Activated naive CD4-positive, alpha-beta T cell treated with anti-CD3 and anti-CD28 coated beads for 36 hours (primary cell): Measurements from ENCODE around the gene LMOD2. TPM values are rescaled to one million over a fixed set of nuclear protein-coding genes. Genes with fewer than 3 reads are reported as not detected.

ENCODE experiments used
- CTCF ChIA-PET: fragments of 350-600 bp; sonication (Branson Sonifier 250); formaldehyde crosslinking; loops from one replicate; lab custom pipeline; 2021; ENCODE audit warnings: antibody characterized with exemption; lab: Charles Lee
- DNase-seq: peaks from one replicate; pipeline ENCODE4 v3.0.0-alpha.2; 2020
- H3K27ac Mint-ChIP-seq: one replicate; pipeline ENCODE4 v1.8.0; 2021; ENCODE audit warnings: mild to moderate bottlenecking, mixed read lengths
- H3K27me3 Mint-ChIP-seq: one replicate; pipeline ENCODE4 v1.8.0; 2021; ENCODE audit warnings: low read depth, mixed read lengths
- H3K36me3 Mint-ChIP-seq: one replicate; pipeline ENCODE4 v1.8.0; 2021; ENCODE audit warnings: low read depth, mixed read lengths
- H3K4me1 Mint-ChIP-seq: one replicate; pipeline ENCODE4 v1.8.0; 2021; ENCODE audit warnings: low read depth, mixed read lengths
- H3K4me3 Mint-ChIP-seq: one replicate; pipeline ENCODE4 v1.8.0; 2021; ENCODE audit warnings: mild to moderate bottlenecking, moderate library complexity, mixed read lengths
- H3K9me3 Mint-ChIP-seq: one replicate; pipeline ENCODE4 v1.8.0; 2021; ENCODE audit warnings: mixed read lengths
- intact Hi-C: fragments of 100-400 bp; cut with micrococcal nuclease; formaldehyde crosslinking; loops from one replicate; pipeline ENCODE4 v1.15.1; 2023
- total RNA-seq, 2 experiments: library from RNA; stranded (reverse); gene quantifications; one replicate each; pipeline ENCODE4 v1.2.3, GENCODE V29; 2021

The LMOD2 gene
- total RNA-seq, 2 experiments from 2014 or later: not detected

- CTCF ChIA-PET: no interaction called here
- intact Hi-C loops: no loop called here
- H3K27me3 Mint-ChIP-seq: peaks cover 3% of the 10 kb centered on the region
- no peaks in the 10 kb centered on the region for H3K36me3 Mint-ChIP-seq
- no peak overlapping the region for H3K4me3 Mint-ChIP-seq
- H3K4me1 Mint-ChIP-seq: no peaks in the 10 kb centered on the region
- no peak overlapping the region for H3K27ac Mint-ChIP-seq
- no peaks in the 10 kb centered on the region for H3K9me3 Mint-ChIP-seq
- DNase-seq: no peak
Observed at GRCh38 chr7:123643495-123644441, 11.9 kb upstream of the LMOD2 start.

GRCh38 chr7:123645516-123645915 is 10.2 kb upstream of the LMOD2 start:
- Mint-ChIP-seq H3K9me3 (no peaks in the 10 kb centered on the region), H3K4me1 (no peaks in the 10 kb centered on the region), H3K4me3 (no peak overlapping the region), H3K27me3 (peaks cover 3% of the 10 kb centered on the region), H3K36me3 (no peaks in the 10 kb centered on the region), H3K27ac (no peak overlapping the region)
- DNase-seq: no peak
- intact Hi-C loops: no loop called here
- CTCF ChIA-PET: interaction anchor here (0.6 kb wide), 2 partner anchors 63 to 974 kb away, joined by 3 to 4 read pairs; no protein-coding TSS in a partner anchor

GRCh38 chr7:123647106-123647730 is 8.4 kb upstream of the LMOD2 start:
- Mint-ChIP-seq H3K27ac (no peak overlapping the region), H3K9me3 (no peaks in the 10 kb centered on the region), H3K4me3 (no peak overlapping the region), H3K27me3 (peaks cover 2% of the 10 kb centered on the region), H3K36me3 (no peaks in the 10 kb centered on the region), H3K4me1 (no peaks in the 10 kb centered on the region)
- CTCF ChIA-PET: no interaction called here
- DNase-seq: no peak
- intact Hi-C loops: no loop called here

- H3K4me3 Mint-ChIP-seq: no peak overlapping the region
- H3K4me1 Mint-ChIP-seq: no peaks in the 10 kb centered on the region
- no peak for DNase-seq
- no peak overlapping the region for H3K27ac Mint-ChIP-seq
- H3K27me3 Mint-ChIP-seq: peaks cover 4% of the 10 kb centered on the region
- no peaks in the 10 kb centered on the region for H3K36me3 Mint-ChIP-seq
- intact Hi-C loops: no loop called here
- H3K9me3 Mint-ChIP-seq: no peaks in the 10 kb centered on the region
- CTCF ChIA-PET: interaction anchor here (1.2 kb wide), 1 partner anchor 215 kb away, joined by 3 read pairs; no protein-coding TSS in a partner anchor
Observed at GRCh38 chr7:123649964-123650363, 5.7 kb upstream of the LMOD2 start.

- Mint-ChIP-seq H3K4me1 (no peaks in the 10 kb centered on the region), H3K36me3 (no peaks in the 10 kb centered on the region)
- CTCF ChIA-PET: no interaction called here
Observed at GRCh38 chr7:123650595-123650994, 5.1 kb upstream of the LMOD2 start.

GRCh38 chr7:123652406-123652805 is 3.3 kb upstream of the LMOD2 start:
- CTCF ChIA-PET: interaction anchor here (0.8 kb wide), 1 partner anchor 28 kb away, joined by 3 read pairs; no protein-coding TSS in a partner anchor
- Mint-ChIP-seq H3K36me3 (no peaks in the 10 kb centered on the region), H3K9me3 (no peaks in the 10 kb centered on the region), H3K27me3 (peaks cover 4% of the 10 kb centered on the region), H3K4me3 (no peak overlapping the region), H3K4me1 (no peaks in the 10 kb centered on the region), H3K27ac (no peak overlapping the region)
- DNase-seq: no peak
- intact Hi-C loops: no loop called here

More at GRCh38 chr7:123650595-123650994, 5.1 kb upstream of the LMOD2 start:
- intact Hi-C loops: no loop called here
- H3K9me3 Mint-ChIP-seq: no peaks in the 10 kb centered on the region
- H3K27me3 Mint-ChIP-seq: peaks cover 4% of the 10 kb centered on the region
- H3K4me3 Mint-ChIP-seq: no peak overlapping the region
- no peak overlapping the region for H3K27ac Mint-ChIP-seq
- DNase-seq: no peak

- intact Hi-C loops: no loop called here
- H3K4me1 Mint-ChIP-seq: no peaks in the 10 kb centered on the region
- no peak for DNase-seq
- no peak overlapping the region for H3K27ac Mint-ChIP-seq
- no peak overlapping the region for H3K4me3 Mint-ChIP-seq
- peaks cover 4% of the 10 kb centered on the region for H3K27me3 Mint-ChIP-seq
- CTCF ChIA-PET: interaction anchor here (0.7 to 0.8 kb wide), 2 partner anchors 29 to 1609 kb away, joined by 3 read pairs; no protein-coding TSS in a partner anchor
- H3K36me3 Mint-ChIP-seq: no peaks in the 10 kb centered on the region
- no peaks in the 10 kb centered on the region for H3K9me3 Mint-ChIP-seq
Observed at GRCh38 chr7:123653162-123653561, 2.5 kb upstream of the LMOD2 start.

- Mint-ChIP-seq H3K4me1 (no peaks in the 10 kb centered on the region), H3K36me3 (no peaks in the 10 kb centered on the region), H3K4me3 (no peak overlapping the region), H3K9me3 (no peaks in the 10 kb centered on the region), H3K27me3 (peaks cover 4% of the 10 kb centered on the region), H3K27ac (no peak overlapping the region)
- CTCF ChIA-PET: interaction anchor here (0.5 kb wide), 1 partner anchor 23 kb away, joined by 3 read pairs; no protein-coding TSS in a partner anchor
- no peak for DNase-seq
- intact Hi-C loops: no loop called here
Observed at GRCh38 chr7:123656544-123657303, 1.1 kb downstream of the LMOD2 start.

GRCh38 chr7:123657304-123657685 is 1.6 kb downstream of the LMOD2 start:
- H3K36me3 Mint-ChIP-seq: no peaks in the 10 kb centered on the region
- H3K4me3 Mint-ChIP-seq: no peak overlapping the region
- H3K27me3 Mint-ChIP-seq: peaks cover 3% of the 10 kb centered on the region
- no peak overlapping the region for H3K27ac Mint-ChIP-seq
- CTCF ChIA-PET: interaction anchor here (0.5 kb wide), 1 partner anchor 23 kb away, joined by 3 read pairs; no protein-coding TSS in a partner anchor
- DNase-seq: no peak
- no peaks in the 10 kb centered on the region for H3K4me1 Mint-ChIP-seq
- H3K9me3 Mint-ChIP-seq: no peaks in the 10 kb centered on the region
- intact Hi-C loops: no loop called here

GRCh38 chr7:123658023-123658422 is 2.4 kb downstream of the LMOD2 start:
- Mint-ChIP-seq H3K4me1 (no peaks in the 10 kb centered on the region), H3K27ac (no peak overlapping the region), H3K27me3 (peaks cover 6% of the 10 kb centered on the region), H3K36me3 (no peaks in the 10 kb centered on the region), H3K9me3 (no peaks in the 10 kb centered on the region), H3K4me3 (no peak overlapping the region)
- no peak for DNase-seq
- intact Hi-C loops: no loop called here
- CTCF ChIA-PET: no interaction called here

GRCh38 chr7:123660514-123661354 is 5.1 kb downstream of the LMOD2 start:
- no peak overlapping the region for H3K4me3 Mint-ChIP-seq
- no peak for DNase-seq
- CTCF ChIA-PET: interaction anchor here (1.4 kb wide), 1 partner anchor 37 kb away, joined by 3 read pairs; no protein-coding TSS in a partner anchor
- intact Hi-C loops: no loop called here
- no peaks in the 10 kb centered on the region for H3K4me1 Mint-ChIP-seq
- H3K9me3 Mint-ChIP-seq: no peaks in the 10 kb centered on the region
- no peak overlapping the region for H3K27ac Mint-ChIP-seq
- H3K27me3 Mint-ChIP-seq: peaks cover 6% of the 10 kb centered on the region
- no peaks in the 10 kb centered on the region for H3K36me3 Mint-ChIP-seq
